MM.1S (cell line): Measurements from ENCODE around the gene UTS2.

Source experiments
- EZH2 ChIP-seq: fragments of 300-600 bp; sonication (generic); optimal IDR thresholded peaks from 2 replicates; pipeline ENCODE3; 2017; ENCODE audit warnings: low read depth, mild to moderate bottlenecking, antibody characterized with exemption, low read length, mixed read lengths
- TF ChIP-seq, protein P1 (sequence below): fragments of 300-600 bp; sonication (generic); IDR thresholded peaks from 2 replicates; pipeline ENCODE4 v1.5.1; 2016; ENCODE audit warnings: antibody characterized with exemption, low read length, mixed read lengths

DNA sequence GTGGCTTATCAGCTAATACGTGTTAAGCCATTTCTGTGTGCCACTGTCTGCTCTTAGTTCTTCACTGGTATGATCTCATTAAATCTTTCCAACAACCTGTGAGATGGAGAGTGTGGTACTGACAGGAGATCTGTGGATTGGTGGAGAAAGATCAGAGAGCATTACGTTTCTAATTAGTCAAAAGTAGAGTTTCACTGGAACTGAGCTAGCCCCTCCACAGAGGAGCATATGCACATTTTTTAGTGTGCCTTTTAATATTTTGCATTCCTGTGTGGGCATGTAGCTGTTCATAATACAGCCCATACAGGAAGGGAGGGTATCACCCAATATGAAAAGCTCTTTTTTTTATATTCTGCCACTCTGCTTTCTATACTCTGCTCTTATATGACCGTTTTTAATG, 31.6 kb downstream of the UTS2 start:
- TF ChIP-seq, protein P1, sequence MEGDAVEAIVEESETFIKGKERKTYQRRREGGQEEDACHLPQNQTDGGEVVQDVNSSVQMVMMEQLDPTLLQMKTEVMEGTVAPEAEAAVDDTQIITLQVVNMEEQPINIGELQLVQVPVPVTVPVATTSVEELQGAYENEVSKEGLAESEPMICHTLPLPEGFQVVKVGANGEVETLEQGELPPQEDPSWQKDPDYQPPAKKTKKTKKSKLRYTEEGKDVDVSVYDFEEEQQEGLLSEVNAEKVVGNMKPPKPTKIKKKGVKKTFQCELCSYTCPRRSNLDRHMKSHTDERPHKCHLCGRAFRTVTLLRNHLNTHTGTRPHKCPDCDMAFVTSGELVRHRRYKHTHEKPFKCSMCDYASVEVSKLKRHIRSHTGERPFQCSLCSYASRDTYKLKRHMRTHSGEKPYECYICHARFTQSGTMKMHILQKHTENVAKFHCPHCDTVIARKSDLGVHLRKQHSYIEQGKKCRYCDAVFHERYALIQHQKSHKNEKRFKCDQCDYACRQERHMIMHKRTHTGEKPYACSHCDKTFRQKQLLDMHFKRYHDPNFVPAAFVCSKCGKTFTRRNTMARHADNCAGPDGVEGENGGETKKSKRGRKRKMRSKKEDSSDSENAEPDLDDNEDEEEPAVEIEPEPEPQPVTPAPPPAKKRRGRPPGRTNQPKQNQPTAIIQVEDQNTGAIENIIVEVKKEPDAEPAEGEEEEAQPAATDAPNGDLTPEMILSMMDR = no peak
- no peak for TF ChIP-seq EZH2
